IMR-90 (cell line): ENCODE results near the gene SLC16A5. TPM values are rescaled to one million over a fixed set of nuclear protein-coding genes. Genes with fewer than 3 reads are reported as not detected.
A peak's percentile ranks its signal among the peaks of the same experiment; 100 is the strongest.

ENCODE experiments used
- ATAC-seq: fragments of 200-7000 bp; cut with Tn5 transposase; 2 replicates; pipeline ENCODE4 v1.9.1; 2020; ENCODE audit warnings: low read depth, mild to moderate bottlenecking, moderate library complexity
- BruUV-seq: library from RNA; stranded (reverse); fragments of 400-500 nt; replicated peaks from 2 replicates; lab custom pipeline; 2021; lab: Mats Ljungman, UMichigan
- CTCF ChIA-PET: fragments of 300-600 bp; formaldehyde crosslinking; extraction: SDS; loops from one replicate; lab custom pipeline; 2021; ENCODE audit warnings: antibody characterized with exemption; lab: Yijun Ruan, JAX
- POLR2A ChIA-PET: fragments of 300-600 bp; sonication (Branson Sonifier 250); formaldehyde crosslinking; loops from one replicate; lab custom pipeline; 2022; ENCODE audit warnings: antibody characterized with exemption; ENCODE audit not compliant: unreplicated experiment; lab: Charles Lee
- DNase-seq: peaks from one replicate; pipeline ENCODE4 v3.0.0; 2013
- H2AFZ ChIP-seq: replicated peaks from 2 replicates; pipeline ENCODE3; 2013; ENCODE audit warnings: low read length, mild to moderate bottlenecking; ENCODE audit not compliant: poor library complexity
- H2AK5ac ChIP-seq: 2 replicates; pipeline ENCODE4 v1.6.1; 2013; ENCODE audit warnings: low read depth, low read length, inconsistent platforms
- H2AK9ac ChIP-seq: replicated peaks from 2 replicates; pipeline ENCODE3; 2013; ENCODE audit warnings: mild to moderate bottlenecking, low read depth, low read length, moderate library complexity; ENCODE audit not compliant: poor library complexity
- H2BK120ac ChIP-seq: 2 replicates; pipeline ENCODE4 v1.6.1; 2013; ENCODE audit warnings: low read depth, low read length, inconsistent platforms
- H2BK15ac ChIP-seq: 3 replicates; pipeline ENCODE4 v1.6.1; 2013; ENCODE audit warnings: low read depth, low read length, inconsistent platforms
- H2BK20ac ChIP-seq: 2 replicates; pipeline ENCODE4 v1.6.1; 2013; ENCODE audit warnings: low read depth, mild to moderate bottlenecking, inconsistent platforms, low read length, moderate library complexity
- H2BK5ac ChIP-seq: 2 replicates; pipeline ENCODE4 v1.6.1; 2013; ENCODE audit warnings: mild to moderate bottlenecking, low read depth, low read length, inconsistent platforms; ENCODE audit not compliant: poor library complexity, severe bottlenecking
- H3K14ac ChIP-seq: replicated peaks from 2 replicates; pipeline ENCODE4 v1.6.1; 2013; ENCODE audit warnings: low read depth, low read length, inconsistent platforms
- H3K18ac ChIP-seq: 2 replicates; pipeline ENCODE4 v1.6.1; 2013; ENCODE audit warnings: low read depth, low read length, control low read depth
- H3K23ac ChIP-seq: 2 replicates; pipeline ENCODE4 v1.6.1; 2013; ENCODE audit warnings: low read depth, low read length, inconsistent platforms
- H3K27ac ChIP-seq: 2 replicates; pipeline ENCODE4 v1.5.1; 2013; ENCODE audit warnings: mild to moderate bottlenecking, control low read depth, low read length; ENCODE audit not compliant: insufficient read depth
- H3K27me3 ChIP-seq: 2 replicates; pipeline ENCODE4 v1.6.1; 2013; ENCODE audit warnings: low read length; ENCODE audit not compliant: control insufficient read depth, insufficient read depth
- H3K36me3 ChIP-seq: 2 replicates; pipeline ENCODE4 v1.6.1; 2013; ENCODE audit warnings: low read length, mixed read lengths; ENCODE audit not compliant: control insufficient read depth, insufficient read depth
- H3K4ac ChIP-seq: 2 replicates; pipeline ENCODE4 v1.6.1; 2013; ENCODE audit warnings: low read depth, low read length, inconsistent platforms
- H3K4me1 ChIP-seq: 2 replicates; pipeline ENCODE4 v1.6.1; 2013; ENCODE audit warnings: low read length, mixed read lengths; ENCODE audit not compliant: control insufficient read depth, insufficient read depth
- H3K4me2 ChIP-seq: 2 replicates; pipeline ENCODE4 v1.6.1; 2013; ENCODE audit warnings: low read depth, mild to moderate bottlenecking, control low read depth, low read length, moderate library complexity
- H3K4me3 ChIP-seq: 2 replicates; pipeline ENCODE4 v1.5.1; 2013; ENCODE audit warnings: low read depth, mild to moderate bottlenecking, control low read depth, low read length, moderate library complexity; ENCODE audit not compliant: insufficient read depth
- H3K56ac ChIP-seq: 2 replicates; pipeline ENCODE4 v1.6.1; 2013; ENCODE audit warnings: low read length, inconsistent platforms; ENCODE audit not compliant: insufficient read depth; ENCODE audit errors: extremely low read depth
- H3K79me1 ChIP-seq, 2 experiments: 2 replicates each; pipeline ENCODE4 v1.6.1; 2013; ENCODE audit warnings: low read length in 2 of 2, inconsistent platforms in 1 of 2, low read depth in 1 of 2
- H3K9ac ChIP-seq: 2 replicates; pipeline ENCODE4 v1.6.1; 2013; ENCODE audit warnings: low read depth, low read length, control low read depth
- H3K9me1 ChIP-seq: 2 replicates; pipeline ENCODE4 v1.6.1; 2013; ENCODE audit warnings: low read length, inconsistent platforms; ENCODE audit not compliant: insufficient read depth
- H3K9me3 ChIP-seq: 2 replicates; pipeline ENCODE4 v1.6.1; 2013; ENCODE audit warnings: low read length; ENCODE audit not compliant: control insufficient read depth, insufficient read depth
- H4K20me1 ChIP-seq: 2 replicates; pipeline ENCODE4 v1.6.1; 2013; ENCODE audit warnings: low read length, inconsistent platforms; ENCODE audit not compliant: insufficient read depth
- H4K5ac ChIP-seq: 2 replicates; pipeline ENCODE4 v1.6.1; 2013; ENCODE audit warnings: mild to moderate bottlenecking, low read depth, low read length, control low read depth
- H4K8ac ChIP-seq, 2 experiments: 2 replicates each; pipeline ENCODE4 v1.6.1; 2013; ENCODE audit warnings: low read depth in 2 of 2, low read length in 2 of 2, control low read depth in 1 of 2, inconsistent platforms in 1 of 2
- H4K91ac ChIP-seq: 2 replicates; pipeline ENCODE4 v1.6.1; 2013; ENCODE audit warnings: low read depth, low read length, inconsistent platforms; ENCODE audit not compliant: insufficient read depth
- BHLHE40 ChIP-seq: fragments of 150-350 bp; IDR thresholded peaks from 2 replicates; pipeline ENCODE4 v1.6.1; 2016; ENCODE audit warnings: mild to moderate bottlenecking, low read depth, low read length
- CEBPB ChIP-seq: IDR thresholded peaks from 2 replicates; pipeline ENCODE4 v1.6.1; 2012; ENCODE audit warnings: low read depth, low read length, improper control_type of control experiment
- CHD1 ChIP-seq: IDR thresholded peaks from 2 replicates; pipeline ENCODE4 v1.6.1; 2012; ENCODE audit warnings: low read depth, low read length, improper control_type of control experiment
- FOS ChIP-seq: fragments of 150-350 bp; IDR thresholded peaks from 2 replicates; pipeline ENCODE4 v1.6.1; 2016; ENCODE audit warnings: low read depth, low read length
- MAFK ChIP-seq: IDR thresholded peaks from 2 replicates; pipeline ENCODE4 v1.6.1; 2012; ENCODE audit warnings: low read depth, low read length, improper control_type of control experiment
- MAZ ChIP-seq: IDR thresholded peaks from 2 replicates; pipeline ENCODE4 v1.6.1; 2012; ENCODE audit warnings: low read depth, mild to moderate bottlenecking, low read length, improper control_type of control experiment, moderate library complexity, borderline replicate concordance
- NFE2L2 ChIP-seq: fragments of 150-350 bp; IDR thresholded peaks from 2 replicates; pipeline ENCODE4 v1.6.1; 2016; ENCODE audit warnings: low read depth, mild to moderate bottlenecking, low read length
- POLR2A ChIP-seq: IDR thresholded peaks from 2 replicates; pipeline ENCODE4 v1.6.1; 2012; ENCODE audit warnings: mild to moderate bottlenecking, low read depth, low read length
- RAD21 ChIP-seq: IDR thresholded peaks from 2 replicates; pipeline ENCODE4 v1.6.1; 2012; ENCODE audit warnings: low read length, improper control_type of control experiment
- RFX5 ChIP-seq: IDR thresholded peaks from 2 replicates; pipeline ENCODE4 v1.8.0; 2012; ENCODE audit warnings: low read depth, mild to moderate bottlenecking, low read length, moderate library complexity
- SMC3 ChIP-seq: fragments of 150-350 bp; IDR thresholded peaks from 2 replicates; pipeline ENCODE4 v1.6.1; 2016; ENCODE audit warnings: low read depth, mild to moderate bottlenecking, antibody characterized with exemption, low read length, moderate library complexity
- WGBS, 2 experiments: methylation state at CpG; one replicate each; pipeline versions ENCODE4 v1.1.5 to v1.1.7; 2013; ENCODE audit warnings: missing lambda C conversion rate in 2 of 2; ENCODE audit not compliant: insufficient read length in 1 of 2; ENCODE audit errors: extremely low coverage in 2 of 2; 5-methylcytosine and 5-hydroxymethylcytosine counted together
- dilution Hi-C: fragments of 300-500 bp; cut with HindIII; formaldehyde crosslinking; loops from one replicate; pipeline ENCODE4 v1.14.3; 2018; ENCODE audit warnings: low sequenced_read_pairs; ENCODE audit not compliant: unreplicated experiment
- in situ Hi-C: fragments of 300-500 bp; cut with MboI; formaldehyde crosslinking; loops from 3 replicates; pipeline ENCODE4 v1.14.3; 2019; ENCODE audit warnings: low sequenced_read_pairs, inconsistent platforms, mixed read lengths
- intact Hi-C: fragments of 100-400 bp; cut with micrococcal nuclease; formaldehyde crosslinking; loops from 2 replicates; pipeline ENCODE4 v1.10.0; 2022
- polyA plus RNA-seq, 3 experiments: library from polyadenylated mRNA; depleted of rRNA; stranded (reverse); fragments of >200 nt; gene quantifications; 2 replicates each; pipeline ENCODE4 v1.2.3, GENCODE V29; 2012; ENCODE audit warnings: low replicate concordance in 1 of 3
- total RNA-seq: library from RNA; depleted of rRNA; stranded (reverse); fragments of >200 nt; gene quantifications from 2 replicates; pipeline ENCODE4 v1.2.3, GENCODE V29; 2012
- TF ChIP-seq, protein P1 (sequence below): conservative IDR thresholded peaks from 2 replicates; pipeline ENCODE4 v1.5.1; 2012; ENCODE audit warnings: mild to moderate bottlenecking, low read depth, low read length, improper control_type of control experiment
- TF ChIP-seq, protein P2 (sequence below): fragments of 150-350 bp; IDR thresholded peaks from 2 replicates; pipeline ENCODE4 v1.6.1; 2017; ENCODE audit warnings: mild to moderate bottlenecking, antibody characterized with exemption, low read length, low read depth
- TF ChIP-seq, protein P3 (sequence below): fragments of 150-350 bp; IDR thresholded peaks from 2 replicates; pipeline ENCODE4 v1.6.1; 2016; ENCODE audit warnings: low read depth, mild to moderate bottlenecking, low read length, moderate library complexity, borderline replicate concordance

Gene SLC16A5
- total and polyA plus RNA-seq, 2 of the 4 experiments (the other 2 are of a cell fraction) = 1.8 to 7.1 TPM

DNA sequence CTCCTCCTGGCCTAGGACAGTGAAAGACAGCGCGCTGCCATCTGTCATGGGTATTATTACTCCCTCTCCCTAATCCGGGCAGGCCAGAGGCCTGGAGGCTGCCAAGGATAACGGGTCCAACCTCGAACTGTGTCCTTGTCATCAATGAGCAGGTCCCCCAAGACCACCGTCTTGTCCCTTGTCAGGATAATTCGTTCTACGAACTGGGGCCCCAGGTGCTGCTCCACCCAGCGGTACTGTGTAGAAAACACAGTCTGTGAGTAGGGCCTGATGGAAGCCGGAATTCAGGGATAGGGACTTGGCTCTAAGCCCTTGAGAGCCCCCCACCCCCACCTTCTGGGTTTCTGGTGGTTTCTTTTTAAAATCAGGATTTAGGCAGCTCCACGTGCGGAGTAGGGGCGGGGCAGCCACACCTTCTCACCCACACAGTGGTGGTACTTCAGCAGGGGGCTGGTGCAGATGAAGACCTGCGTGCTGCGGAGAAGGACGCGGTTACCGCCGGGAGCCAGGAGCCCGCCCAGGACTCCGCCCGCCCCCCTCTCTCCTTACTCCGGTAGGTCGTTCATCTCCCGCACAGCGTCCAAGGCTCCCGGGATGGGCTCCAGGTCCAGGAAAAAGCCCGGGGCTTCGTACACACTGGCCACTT, 43.0 kb downstream of the SLC16A5 start:
- Histone ChIP-seq H4K91ac (peak overlapping the region; percentile 25; the same call in 1 of the 2 replicates), H2BK20ac (no peak overlapping the region), H3K4me1 (no peaks in the 10 kb centered on the region; the same call in 1 of the 2 replicates), H4K20me1 (peaks cover 12% of the 10 kb centered on the region), H3K27me3 (no peaks in the 10 kb centered on the region), H3K27ac (peak overlapping the region; percentile 87), H3K18ac (no peak overlapping the region; the same call in 1 of the 2 replicates), H3K4ac (peak overlapping the region; percentile 49), H3K4me2 (peak overlapping the region; percentile 83), H3K14ac (peak overlapping the region; percentile 56; the same call in 1 of the 2 replicates), H4K5ac (peak overlapping the region; percentile 21), H2AK5ac (peak overlapping the region; percentile 71), H3K56ac (no peak overlapping the region), H3K79me1 (peaks cover 5 to 61% of the 10 kb centered on the region in 2 experiments), H2BK5ac (peak overlapping the region; percentile 61), H2BK120ac (no peak overlapping the region), H2AFZ (peak overlapping the region; percentile 95), H2BK15ac (0 out of 3 replicates have a peak overlapping the region, but pooled peaks have one; percentile 8), H4K8ac (peak overlapping the region; percentile 80 to 92; a peak in 3 of 4 replicates), H3K23ac (peak overlapping the region; percentile 78), H3K4me3 (peak overlapping the region; percentile 91), H3K36me3 (peaks cover 19% of the 10 kb centered on the region), H3K9ac (peak overlapping the region; percentile 85), H3K9me1 (peaks cover 17% of the 10 kb centered on the region; the same call in 1 of the 2 replicates), H2AK9ac (peak overlapping the region; percentile 26), H3K9me3 (no peaks in the 10 kb centered on the region)
- peak; percentile 58 for DNase-seq
- ChIA-PET POLR2A (no interaction called here), CTCF (interaction anchor here (0.6 to 1.9 kb wide), 3 partner anchors 17 to 50 kb away, joined by 4 to 10 read pairs (median 7); no protein-coding TSS in a partner anchor)
- 0% methylated on average over 11 of the region's 29 CpGs; no CpG with 5 or more reads in 1 of the 2 experiments for WGBS, 2 experiments
- in situ Hi-C loops = no loop called here
- intact Hi-C loops = no loop called here
- no TSS peak for BruUV-seq
- ATAC-seq = peak; percentile 49
- dilution Hi-C loops = no loop called here
- TF ChIP-seq POLR2A (no peak), CHD1 (no peak), RAD21 (peak; percentile 35; the same call in 1 of the 2 replicates), MAZ (no peak), BHLHE40 (peak; percentile 47; the same call in 1 of the 2 replicates), NFE2L2 (no peak), RFX5 (no peak), SMC3 (peak; percentile 41), CEBPB (no peak), MAFK (no peak), FOS (no peak)
- TF ChIP-seq, protein P1, sequence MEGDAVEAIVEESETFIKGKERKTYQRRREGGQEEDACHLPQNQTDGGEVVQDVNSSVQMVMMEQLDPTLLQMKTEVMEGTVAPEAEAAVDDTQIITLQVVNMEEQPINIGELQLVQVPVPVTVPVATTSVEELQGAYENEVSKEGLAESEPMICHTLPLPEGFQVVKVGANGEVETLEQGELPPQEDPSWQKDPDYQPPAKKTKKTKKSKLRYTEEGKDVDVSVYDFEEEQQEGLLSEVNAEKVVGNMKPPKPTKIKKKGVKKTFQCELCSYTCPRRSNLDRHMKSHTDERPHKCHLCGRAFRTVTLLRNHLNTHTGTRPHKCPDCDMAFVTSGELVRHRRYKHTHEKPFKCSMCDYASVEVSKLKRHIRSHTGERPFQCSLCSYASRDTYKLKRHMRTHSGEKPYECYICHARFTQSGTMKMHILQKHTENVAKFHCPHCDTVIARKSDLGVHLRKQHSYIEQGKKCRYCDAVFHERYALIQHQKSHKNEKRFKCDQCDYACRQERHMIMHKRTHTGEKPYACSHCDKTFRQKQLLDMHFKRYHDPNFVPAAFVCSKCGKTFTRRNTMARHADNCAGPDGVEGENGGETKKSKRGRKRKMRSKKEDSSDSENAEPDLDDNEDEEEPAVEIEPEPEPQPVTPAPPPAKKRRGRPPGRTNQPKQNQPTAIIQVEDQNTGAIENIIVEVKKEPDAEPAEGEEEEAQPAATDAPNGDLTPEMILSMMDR = peak; percentile 56
- TF ChIP-seq, protein P2, sequence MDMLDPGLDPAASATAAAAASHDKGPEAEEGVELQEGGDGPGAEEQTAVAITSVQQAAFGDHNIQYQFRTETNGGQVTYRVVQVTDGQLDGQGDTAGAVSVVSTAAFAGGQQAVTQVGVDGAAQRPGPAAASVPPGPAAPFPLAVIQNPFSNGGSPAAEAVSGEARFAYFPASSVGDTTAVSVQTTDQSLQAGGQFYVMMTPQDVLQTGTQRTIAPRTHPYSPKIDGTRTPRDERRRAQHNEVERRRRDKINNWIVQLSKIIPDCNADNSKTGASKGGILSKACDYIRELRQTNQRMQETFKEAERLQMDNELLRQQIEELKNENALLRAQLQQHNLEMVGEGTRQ = no peak
- TF ChIP-seq, protein P3, sequence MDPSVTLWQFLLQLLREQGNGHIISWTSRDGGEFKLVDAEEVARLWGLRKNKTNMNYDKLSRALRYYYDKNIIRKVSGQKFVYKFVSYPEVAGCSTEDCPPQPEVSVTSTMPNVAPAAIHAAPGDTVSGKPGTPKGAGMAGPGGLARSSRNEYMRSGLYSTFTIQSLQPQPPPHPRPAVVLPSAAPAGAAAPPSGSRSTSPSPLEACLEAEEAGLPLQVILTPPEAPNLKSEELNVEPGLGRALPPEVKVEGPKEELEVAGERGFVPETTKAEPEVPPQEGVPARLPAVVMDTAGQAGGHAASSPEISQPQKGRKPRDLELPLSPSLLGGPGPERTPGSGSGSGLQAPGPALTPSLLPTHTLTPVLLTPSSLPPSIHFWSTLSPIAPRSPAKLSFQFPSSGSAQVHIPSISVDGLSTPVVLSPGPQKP = no peak
